Liver (tissue), 9 donors: ENCODE measurements around the gene PTPRN2. TPM values are rescaled to one million over a fixed set of nuclear protein-coding genes. Genes with fewer than 3 reads are reported as not detected.

Source experiments
- DNase-seq: peaks from one replicate; pipeline ENCODE4 v3.0.0-alpha.2; 2017; ENCODE audit warnings: low spot score
- H3K27ac ChIP-seq, 2 donors: one replicate each; pipeline ENCODE4 v1.7.0; 2013; ENCODE audit warnings: inconsistent platforms in 2 of 2, low read length in 2 of 2, control low read depth in 1 of 2, low read depth in 1 of 2, mild to moderate bottlenecking in 1 of 2
- H3K27me3 ChIP-seq, 4 donors: one replicate each; pipeline versions ENCODE4 v1.6.1 to v1.7.0; 2013; ENCODE audit warnings: low read length in 3 of 4, inconsistent platforms in 1 of 4, mild to moderate bottlenecking in 1 of 4, moderate library complexity in 1 of 4; ENCODE audit not compliant: control insufficient read depth in 4 of 4, insufficient read depth in 4 of 4
- H3K36me3 ChIP-seq, 4 donors: one replicate each; pipeline versions ENCODE4 v1.6.1 to v1.7.0; 2013; ENCODE audit warnings: low read length in 3 of 4, mild to moderate bottlenecking in 3 of 4, low read depth in 1 of 4, moderate library complexity in 1 of 4; ENCODE audit not compliant: control insufficient read depth in 4 of 4, insufficient read depth in 3 of 4
- H3K4me1 ChIP-seq, 4 donors: one replicate each; pipeline versions ENCODE4 v1.6.1 to v1.7.0; 2013; ENCODE audit warnings: low read length in 3 of 4, mild to moderate bottlenecking in 3 of 4, moderate library complexity in 1 of 4; ENCODE audit not compliant: control insufficient read depth in 4 of 4, insufficient read depth in 4 of 4
- H3K4me3 ChIP-seq, 3 donors: one replicate each; pipeline versions ENCODE4 v1.6.1 to v1.7.0; 2013; ENCODE audit warnings: low read length in 3 of 3, control low read depth in 1 of 3, low read depth in 1 of 3, mild to moderate bottlenecking in 1 of 3
- H3K9ac ChIP-seq, 2 donors: one replicate each; pipeline ENCODE4 v1.7.0; 2013; ENCODE audit warnings: low read length in 2 of 2, mild to moderate bottlenecking in 2 of 2, moderate library complexity in 2 of 2, control low read depth in 1 of 2, low read depth in 1 of 2
- H3K9me3 ChIP-seq, 4 donors: one replicate each; pipeline versions ENCODE4 v1.6.1 to v1.7.0; 2013; ENCODE audit warnings: low read length in 3 of 4; ENCODE audit not compliant: control insufficient read depth in 4 of 4
- CTCF ChIP-seq: fragments of 150-350 bp; IDR thresholded peaks from 2 replicates; pipeline ENCODE4 v1.5.1; 2017; ENCODE audit warnings: improper control_type of control experiment, low read depth, low read length; ENCODE audit not compliant: missing input control
- EGR1 ChIP-seq, 2 donors: IDR thresholded peaks; 2 replicates each; pipeline ENCODE4 v1.6.1; 2016 to 2018; ENCODE audit warnings: antibody characterized with exemption in 2 of 2, low read depth in 2 of 2
- FOXA1 ChIP-seq: IDR thresholded peaks from 2 replicates; pipeline ENCODE4 v1.6.1; 2016; ENCODE audit warnings: antibody characterized with exemption
- FOXA2 ChIP-seq: IDR thresholded peaks from 2 replicates; pipeline ENCODE4 v1.6.1; 2016; ENCODE audit warnings: antibody characterized with exemption
- GABPA ChIP-seq, 2 donors: IDR thresholded peaks in 1 of 2; conservative IDR thresholded peaks in 1 of 2; 2 replicates each; pipeline ENCODE4 v1.6.1; 2016; ENCODE audit warnings: antibody characterized with exemption in 2 of 2, mild to moderate bottlenecking in 1 of 2, moderate library complexity in 1 of 2
- HNF4A ChIP-seq, 2 donors: conservative IDR thresholded peaks; 2 replicates each; pipeline ENCODE4 v1.6.1; 2016; ENCODE audit warnings: antibody characterized with exemption in 2 of 2, mild to moderate bottlenecking in 2 of 2
- HNF4G ChIP-seq: IDR thresholded peaks from 2 replicates; pipeline ENCODE4 v1.6.1; 2016; ENCODE audit warnings: antibody characterized with exemption
- JUND ChIP-seq, 2 donors: IDR thresholded peaks; 2 replicates each; pipeline ENCODE4 v1.6.1; 2016; ENCODE audit warnings: antibody characterized with exemption in 2 of 2
- NR2F2 ChIP-seq: IDR thresholded peaks from 2 replicates; pipeline ENCODE4 v1.6.1; 2016; ENCODE audit warnings: antibody characterized with exemption
- RAD21 ChIP-seq, 2 donors: IDR thresholded peaks; 2 replicates each; pipeline ENCODE4 v1.6.1; 2016; ENCODE audit warnings: antibody characterized with exemption in 2 of 2, mild to moderate bottlenecking in 2 of 2
- REST ChIP-seq: IDR thresholded peaks from 2 replicates; pipeline ENCODE4 v1.6.1; 2016; ENCODE audit warnings: antibody characterized with exemption, mild to moderate bottlenecking
- RXRA ChIP-seq, 2 donors: IDR thresholded peaks; 2 replicates each; pipeline ENCODE4 v1.6.1; 2017 to 2018; ENCODE audit warnings: antibody characterized with exemption in 2 of 2, mild to moderate bottlenecking in 1 of 2
- SP1 ChIP-seq: IDR thresholded peaks from 2 replicates; pipeline ENCODE4 v1.6.1; 2018; ENCODE audit warnings: antibody characterized with exemption, mild to moderate bottlenecking
- TAF1 ChIP-seq: conservative IDR thresholded peaks from 2 replicates; pipeline ENCODE4 v1.6.1; 2016; ENCODE audit warnings: antibody characterized with exemption, mild to moderate bottlenecking
- YY1 ChIP-seq: IDR thresholded peaks from 2 replicates; pipeline ENCODE4 v1.6.1; 2016; ENCODE audit warnings: antibody characterized with exemption, mild to moderate bottlenecking
- ZBTB33 ChIP-seq: IDR thresholded peaks from 2 replicates; pipeline ENCODE4 v1.6.1; 2016; ENCODE audit warnings: antibody characterized with exemption
- WGBS: extraction: QIAGEN DNeasy Blood & Tissue Kit; methylation state at CpG from one replicate; pipeline ENCODE4 v1.1.7; 2013; 5-methylcytosine and 5-hydroxymethylcytosine counted together
- polyA plus RNA-seq, 2 donors: library from polyadenylated mRNA; stranded (reverse) in 1 of 2; unstranded in 1 of 2; fragments of 200-250 nt in 1 of 2; fragments of >200 nt in 1 of 2; fragmentation: Nextera tagmentation in 1 of 2; extraction: Ambion mirVana in 1 of 2; gene quantifications; one replicate each; pipeline versions ENCODE4 v1.2.1 to v1.2.3, GENCODE V29; 2013 to 2015
- total RNA-seq, 2 donors: library from RNA; depleted of rRNA; stranded (reverse); fragments of >200 nt; gene quantifications; one replicate each; pipeline ENCODE4 v1.2.3, GENCODE V29; 2014
- TF ChIP-seq, protein P1 (sequence below): IDR thresholded peaks from 2 replicates; pipeline ENCODE4 v1.6.1; 2016; ENCODE audit warnings: antibody characterized with exemption
- TF ChIP-seq, protein P2 (sequence below): IDR thresholded peaks from 2 replicates; pipeline ENCODE4 v1.6.1; 2016; ENCODE audit warnings: antibody characterized with exemption
- donor health status: healthy.
- donor health status: healthy.
- donor health status: healthy.
- donor health status: healthy.
- donor health status: healthy.

The PTPRN2 gene
- total and polyA plus RNA-seq, 4 donors, result 0.75 to 1.9 (median 1.1) TPM

DNA sequence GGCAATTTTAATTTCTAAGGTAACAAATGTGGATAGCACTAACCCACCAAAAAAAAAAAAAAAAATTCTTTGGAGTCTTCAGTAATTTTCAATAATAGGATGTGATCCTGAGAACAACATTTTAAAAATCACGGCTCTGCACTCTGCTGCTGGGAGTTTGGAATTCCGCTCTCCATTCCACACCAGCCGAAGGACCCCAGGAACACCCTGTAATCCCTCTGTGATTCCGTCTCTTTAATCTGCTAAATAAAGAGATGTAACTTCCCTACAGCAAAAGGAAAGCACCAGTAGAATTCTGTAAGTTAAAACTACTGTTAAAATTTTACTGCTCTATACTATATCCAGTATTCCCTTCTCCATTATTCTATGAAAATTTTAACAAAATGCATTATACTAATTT, 284.5 kb downstream of the PTPRN2 start:
- peaks cover 2 to 8% (median 7%) of the 10 kb centered on the region in 4 donors for H3K9me3 ChIP-seq
- TF ChIP-seq RAD21 (IDR thresholded peaks at IDR 0.05), result no peak
- no peak for TF ChIP-seq TAF1
- no peak for TF ChIP-seq FOXA2
- no peak for TF ChIP-seq RXRA (IDR thresholded peaks at IDR 0.05)
- TF ChIP-seq HNF4G, result no peak
- no peak for TF ChIP-seq SP1
- TF ChIP-seq EGR1 (IDR thresholded peaks at IDR 0.05; ENCODE audit: low read depth in 2 of 2), result no peak
- no peak for TF ChIP-seq GABPA (IDR thresholded peaks at IDR 0.05 in 1 of 2, conservative IDR thresholded peaks at IDR 0.05 in 1 of 2)
- no peak for TF ChIP-seq ZBTB33
- no peak for TF ChIP-seq REST
- TF ChIP-seq FOXA1, result no peak
- TF ChIP-seq HNF4A (conservative IDR thresholded peaks at IDR 0.05), result no peak
- TF ChIP-seq, protein P1, sequence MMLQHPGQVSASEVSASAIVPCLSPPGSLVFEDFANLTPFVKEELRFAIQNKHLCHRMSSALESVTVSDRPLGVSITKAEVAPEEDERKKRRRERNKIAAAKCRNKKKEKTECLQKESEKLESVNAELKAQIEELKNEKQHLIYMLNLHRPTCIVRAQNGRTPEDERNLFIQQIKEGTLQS, result no peak
- TF ChIP-seq NR2F2, result no peak
- TF ChIP-seq, protein P2, sequence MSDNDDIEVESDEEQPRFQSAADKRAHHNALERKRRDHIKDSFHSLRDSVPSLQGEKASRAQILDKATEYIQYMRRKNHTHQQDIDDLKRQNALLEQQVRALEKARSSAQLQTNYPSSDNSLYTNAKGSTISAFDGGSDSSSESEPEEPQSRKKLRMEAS, result no peak
- no peak for TF ChIP-seq JUND (IDR thresholded peaks at IDR 0.05)
- no peak for TF ChIP-seq YY1
- TF ChIP-seq CTCF, result no peak

More for the DNA sequence above, 284.5 kb downstream of the PTPRN2 start:
- WGBS, result 82% methylated on average over 4 of the region's 4 CpGs
- Histone ChIP-seq H3K9ac (no peak overlapping the region), H3K4me3 (no peak overlapping the region), H3K4me1 (no peaks in the 10 kb centered on the region), H3K27ac (no peak overlapping the region), H3K36me3 (no peaks in the 10 kb centered on the region), H3K27me3 (no peaks in the 10 kb centered on the region)
- no peak for DNase-seq
